Measurements from ENCODE around the gene PTGES2. TPM values are rescaled to one million over a fixed set of nuclear protein-coding genes. Genes with fewer than 3 reads are reported as not detected.

Gene PTGES2
- total and polyA plus RNA-seq, 2 experiments from 2014 or later: 59.7 to 124 TPM

- DNase-seq (ENCODE audit: low spot score): no peak
- Mint-ChIP-seq H3K4me1 (peaks cover 58% of the 10 kb centered on the region), H3K9me3 (no peaks in the 10 kb centered on the region), H3K4me3 (peak overlapping the region; percentile 34; the same call in 1 of the 3 replicates), H3K27me3 (ENCODE audit: insufficient read depth, low read depth, poor library complexity) (peaks cover 25% of the 10 kb centered on the region), H3K36me3 (ENCODE audit: low read depth) (peaks cover 52% of the 10 kb centered on the region), H3K27ac (no peak overlapping the region)
- H3K27ac ChIP-seq (ENCODE audit: low read depth): peak overlapping the region; percentile 84; the same call in 1 of the 2 replicates
- H3K27me3 ChIP-seq (ENCODE audit: insufficient read depth): no peaks in the 10 kb centered on the region
- peaks cover 34% of the 10 kb centered on the region for H3K79me2 ChIP-seq (replicated peaks; ENCODE audit: insufficient read depth)
- H3K9me2 ChIP-seq (ENCODE audit: insufficient read depth): no peaks in the 10 kb centered on the region
- H2AFZ ChIP-seq: no peak overlapping the region
- no peak overlapping the region for H3K4me2 ChIP-seq
- H4K20me1 ChIP-seq (replicated peaks; ENCODE audit: insufficient read depth): peaks cover 25% of the 10 kb centered on the region
- peaks cover 35% of the 10 kb centered on the region for H3K4me1 ChIP-seq (ENCODE audit: insufficient read depth)
- peaks cover 5% of the 10 kb centered on the region for H3K36me3 ChIP-seq (ENCODE audit: insufficient read depth)
- H3F3A ChIP-seq (replicated peaks; ENCODE audit: low read depth): 0 out of 2 replicates have a peak, but pooled peaks cover 8% of the 10 kb centered on the region
- H3K4me3 ChIP-seq: no peak overlapping the region
- no peak for ATAC-seq
- TF ChIP-seq ZNF331 (CRISPR knock-in tag; IDR thresholded peaks at IDR 0.05; ENCODE audit: low read depth): no peak
- TF ChIP-seq CTCF (conservative IDR thresholded peaks at IDR 0.05; ENCODE audit: low read depth in 2 of 2): no peak
- no peak for TF ChIP-seq ETS1 (IDR thresholded peaks at IDR 0.05)
- no peak for TF ChIP-seq NANOG (IDR thresholded peaks at IDR 0.05; ENCODE audit: borderline replicate concordance)
- TF ChIP-seq ZNF114 (CRISPR knock-in tag; IDR thresholded peaks at IDR 0.05): no peak
- no peak for TF ChIP-seq EZH2 (IDR thresholded peaks at IDR 0.05; ENCODE audit: low read depth, unreplicated experiment)
- TF ChIP-seq JUNB (IDR thresholded peaks at IDR 0.05; ENCODE audit: unreplicated experiment): no peak
- TF ChIP-seq STAT1 (IDR thresholded peaks at IDR 0.05; ENCODE audit: unreplicated experiment): no peak
- no peak for TF ChIP-seq REST (IDR thresholded peaks at IDR 0.05; ENCODE audit: unreplicated experiment)
- TF ChIP-seq ZNF462 (CRISPR knock-in tag; IDR thresholded peaks at IDR 0.05): no peak
- TF ChIP-seq POLR2AphosphoS5 (IDR thresholded peaks at IDR 0.05; ENCODE audit: low read depth): no peak
- no peak for TF ChIP-seq CREB1 (CRISPR knock-in tag; IDR thresholded peaks at IDR 0.05; ENCODE audit: low read depth)
- TF ChIP-seq EZH2phosphoT487 (IDR thresholded peaks at IDR 0.05; ENCODE audit: unreplicated experiment): no peak
Observed at GRCh38 chr9:128101231-128101661, 26.3 kb downstream of the PTGES2 start.

All from GM23338 (cell line).